GM10847 (cell line): ENCODE results near the gene CTDSPL2.

Experiments
- POLR2A ChIP-seq: IDR thresholded peaks from 2 replicates; pipeline ENCODE4 v1.6.1; 2011; ENCODE audit not compliant: insufficient read length; ENCODE audit errors: extremely low read depth

The CTDSPL2 gene

DNA sequence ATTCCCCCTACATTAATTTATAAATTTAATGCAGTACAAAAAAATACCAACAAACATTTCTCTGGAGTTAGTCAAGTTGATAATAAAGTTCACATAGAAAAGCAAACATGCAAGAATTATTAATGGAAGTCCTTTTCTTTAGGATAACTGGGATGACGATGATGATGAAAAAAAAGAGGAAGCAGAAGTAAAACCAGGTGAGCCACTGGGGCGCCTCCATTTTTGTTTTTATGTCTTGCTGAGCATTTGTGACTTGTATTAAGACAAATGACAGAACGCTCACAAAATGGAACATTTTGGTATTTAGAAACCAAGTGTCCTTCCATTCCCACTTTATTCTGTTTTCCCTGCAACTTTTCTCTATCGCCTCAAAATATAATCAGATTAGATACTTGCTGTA, 123.3 kb downstream of the CTDSPL2 start:
- TF ChIP-seq POLR2A, result no peak

GRCh38 chr15:44554934-44555723, 127.7 kb downstream of the CTDSPL2 start:
- TF ChIP-seq POLR2A, result no peak

DNA sequence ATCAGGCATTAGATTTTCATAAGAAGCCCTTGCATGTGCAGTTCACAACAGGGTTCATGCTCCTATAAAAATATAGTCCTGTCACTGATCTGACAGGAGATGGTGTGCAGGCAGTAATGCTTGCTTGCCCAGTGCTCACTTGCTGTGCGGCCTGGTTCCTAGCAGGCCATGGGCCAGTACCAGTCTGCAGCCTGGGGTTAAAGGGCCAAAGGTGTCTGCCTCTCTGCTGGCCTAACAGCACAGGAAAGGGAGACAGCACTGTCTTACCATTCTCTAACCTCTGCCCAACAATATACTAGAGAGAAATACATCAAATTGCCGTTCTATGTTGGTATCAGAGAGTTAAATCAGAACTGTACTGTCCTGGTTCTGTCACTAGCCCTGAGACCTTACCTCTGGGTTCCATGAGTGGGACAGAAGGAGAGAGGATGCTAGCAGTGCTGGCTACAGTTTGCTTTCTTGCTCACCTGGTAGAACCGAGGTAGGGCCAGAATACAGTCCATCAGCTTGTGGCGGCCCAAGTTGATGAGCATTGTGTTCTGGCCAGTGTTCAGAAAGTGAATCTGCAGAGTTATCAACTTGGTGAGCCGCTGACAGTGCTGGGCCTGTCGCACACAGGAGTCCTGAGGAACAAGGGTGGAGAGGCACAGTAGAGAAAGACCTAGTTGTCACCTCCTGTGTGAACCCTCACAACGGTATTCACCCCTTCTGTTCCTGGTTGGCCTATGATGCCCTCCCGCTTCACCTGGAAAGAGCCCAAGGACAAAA, 138.1 kb downstream of the CTDSPL2 start:
- no peak for TF ChIP-seq POLR2A

DNA sequence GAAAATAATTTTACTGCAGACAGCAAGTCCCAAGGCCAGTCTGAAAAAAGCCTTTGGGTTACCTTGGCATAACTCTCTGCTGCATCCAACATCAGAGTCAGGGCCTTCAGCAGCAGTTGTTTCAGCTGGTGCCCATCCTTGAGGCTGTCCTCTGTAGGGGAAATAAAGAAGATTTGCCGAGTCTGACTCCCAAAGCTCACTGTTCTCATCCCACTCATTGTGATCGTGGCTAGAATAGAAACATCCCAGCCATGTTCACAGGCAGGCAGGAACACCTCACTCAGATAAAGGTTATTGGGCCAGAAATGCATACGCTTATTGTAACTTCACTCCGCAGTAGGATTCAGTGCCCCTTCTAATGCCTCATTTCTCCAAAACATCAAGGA, 138.7 kb downstream of the CTDSPL2 start:
- TF ChIP-seq POLR2A, result no peak

- no peak for TF ChIP-seq POLR2A
Measured at GRCh38 chr15:44568338-44568737, 140.9 kb downstream of the CTDSPL2 start.

- no peak for TF ChIP-seq POLR2A
Measured at GRCh38 chr15:44569316-44569715, 141.9 kb downstream of the CTDSPL2 start.

GRCh38 chr15:44570361-44570760, 142.9 kb downstream of the CTDSPL2 start:
- TF ChIP-seq POLR2A, result no peak

DNA sequence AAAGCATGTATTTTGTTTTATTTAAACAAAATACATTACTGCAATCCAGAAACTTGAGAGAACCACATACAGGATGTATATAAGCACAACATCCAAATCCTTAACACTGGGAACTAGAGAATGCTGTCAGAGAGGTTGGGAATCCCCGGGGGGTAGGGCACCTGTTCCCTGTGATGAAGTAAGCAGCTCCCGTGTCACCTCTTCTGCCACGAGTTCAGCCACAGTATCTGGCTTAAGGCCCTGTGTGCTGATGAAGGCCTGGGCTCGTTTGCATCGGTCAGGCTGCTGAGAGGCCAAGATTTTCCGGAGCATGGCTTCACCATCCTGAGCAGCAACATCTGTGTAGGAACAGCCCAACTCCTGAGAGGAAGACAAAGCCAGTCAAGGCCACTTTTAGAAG, 146.0 kb downstream of the CTDSPL2 start:
- no peak for TF ChIP-seq POLR2A

GRCh38 chr15:44574734-44575133, 147.3 kb downstream of the CTDSPL2 start:
- TF ChIP-seq POLR2A, result no peak
